ENCODE measurements around the gene TACC2.

GRCh38 chr10:122219340-122219739 lies 230.4 kb downstream of the TACC2 start:
- TF ChIP-seq, protein P1, sequence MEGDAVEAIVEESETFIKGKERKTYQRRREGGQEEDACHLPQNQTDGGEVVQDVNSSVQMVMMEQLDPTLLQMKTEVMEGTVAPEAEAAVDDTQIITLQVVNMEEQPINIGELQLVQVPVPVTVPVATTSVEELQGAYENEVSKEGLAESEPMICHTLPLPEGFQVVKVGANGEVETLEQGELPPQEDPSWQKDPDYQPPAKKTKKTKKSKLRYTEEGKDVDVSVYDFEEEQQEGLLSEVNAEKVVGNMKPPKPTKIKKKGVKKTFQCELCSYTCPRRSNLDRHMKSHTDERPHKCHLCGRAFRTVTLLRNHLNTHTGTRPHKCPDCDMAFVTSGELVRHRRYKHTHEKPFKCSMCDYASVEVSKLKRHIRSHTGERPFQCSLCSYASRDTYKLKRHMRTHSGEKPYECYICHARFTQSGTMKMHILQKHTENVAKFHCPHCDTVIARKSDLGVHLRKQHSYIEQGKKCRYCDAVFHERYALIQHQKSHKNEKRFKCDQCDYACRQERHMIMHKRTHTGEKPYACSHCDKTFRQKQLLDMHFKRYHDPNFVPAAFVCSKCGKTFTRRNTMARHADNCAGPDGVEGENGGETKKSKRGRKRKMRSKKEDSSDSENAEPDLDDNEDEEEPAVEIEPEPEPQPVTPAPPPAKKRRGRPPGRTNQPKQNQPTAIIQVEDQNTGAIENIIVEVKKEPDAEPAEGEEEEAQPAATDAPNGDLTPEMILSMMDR (conservative IDR thresholded peaks at IDR 0.05): no peak
- TF ChIP-seq EZH2 (IDR thresholded peaks at IDR 0.05; ENCODE audit: low read depth): no peak
